Neural cell (in vitro differentiated cells): ENCODE results near the gene JDP2. TPM values are rescaled to one million over a fixed set of nuclear protein-coding genes. Genes with fewer than 3 reads are reported as not detected.

Experiments
- H2AFZ ChIP-seq: fragments of 200-600, 300-800 bp; sonication (generic), shearing (Covaris generic); 2 replicates; pipeline ENCODE4 v1.6.0; 2014; ENCODE audit warnings: low read depth, mild to moderate bottlenecking, antibody characterized with exemption, low read length, moderate library complexity
- H3F3A ChIP-seq: fragments of 200-600 bp; shearing (Covaris generic); 2 replicates; pipeline ENCODE4 v1.6.1; 2016; ENCODE audit warnings: mild to moderate bottlenecking, moderate library complexity, mixed read lengths, antibody characterized with exemption, low read length; ENCODE audit not compliant: insufficient read depth, poor library complexity, severe bottlenecking
- H3K27ac ChIP-seq: fragments of 200-600, 300-800 bp; sonication (generic), shearing (Covaris generic); 2 replicates; pipeline ENCODE4 v1.5.1; 2014; ENCODE audit warnings: mild to moderate bottlenecking, low read length, moderate library complexity
- H3K27me3 ChIP-seq: fragments of 300-800, 200-600 bp; sonication (generic), shearing (Covaris generic); 2 replicates; pipeline ENCODE4 v1.6.0; 2014; ENCODE audit warnings: mild to moderate bottlenecking, low read depth, low read length, moderate library complexity; ENCODE audit not compliant: insufficient read depth
- H3K36me3 ChIP-seq: fragments of 300-800, 200-600 bp; sonication (generic), shearing (Covaris generic); 2 replicates; pipeline ENCODE4 v1.5.1; 2014; ENCODE audit warnings: mild to moderate bottlenecking, antibody characterized with exemption, low read length, moderate library complexity; ENCODE audit not compliant: insufficient read depth
- H3K4me2 ChIP-seq: fragments of 300-800, 200-600 bp; sonication (generic), shearing (Covaris generic); 2 replicates; pipeline ENCODE4 v1.6.0; 2014; ENCODE audit warnings: mild to moderate bottlenecking, low read length
- H3K4me3 ChIP-seq: fragments of 300-800, 200-600 bp; sonication (generic), shearing (Covaris generic); 2 replicates; pipeline ENCODE4 v1.5.1; 2014; ENCODE audit warnings: mild to moderate bottlenecking, low read length, moderate library complexity
- H3K79me2 ChIP-seq: fragments of 200-600 bp; shearing (Covaris generic); replicated peaks from 2 replicates; pipeline ENCODE4 v1.6.0; 2014; ENCODE audit warnings: mild to moderate bottlenecking, low read length, moderate library complexity; ENCODE audit not compliant: insufficient read depth
- H3K9ac ChIP-seq: fragments of 300-800, 200-600 bp; sonication (generic), shearing (Covaris generic); 2 replicates; pipeline ENCODE4 v1.6.1; 2016; ENCODE audit warnings: mild to moderate bottlenecking, low read length, mixed read lengths
- H3K9me2 ChIP-seq: fragments of 200-600 bp; shearing (Covaris generic); 2 replicates; pipeline ENCODE4 v1.6.1; 2016; ENCODE audit warnings: mild to moderate bottlenecking, low read length, mixed read lengths; ENCODE audit not compliant: insufficient read depth
- H3K9me3 ChIP-seq: fragments of 200-600, 300-800 bp; sonication (generic), shearing (Covaris generic); 2 replicates; pipeline ENCODE4 v1.6.1; 2016; ENCODE audit warnings: mild to moderate bottlenecking, mixed run types, low read length, moderate library complexity, mixed read lengths
- H4K20me1 ChIP-seq: fragments of 200-600 bp; shearing (Covaris generic); 2 replicates; pipeline ENCODE4 v1.6.1; 2016; ENCODE audit warnings: mild to moderate bottlenecking, mixed run types; ENCODE audit not compliant: insufficient read depth
- EP300 ChIP-seq: fragments of 450-650 bp; conservative IDR thresholded peaks from 2 replicates; pipeline ENCODE4 v1.6.1; 2014; ENCODE audit warnings: antibody characterized with exemption, mild to moderate bottlenecking, moderate library complexity; ENCODE audit not compliant: poor library complexity, severe bottlenecking
- EZH2 ChIP-seq: fragments of 200-600, 300-800 bp; shearing (Covaris generic), sonication (generic); IDR thresholded peaks from 2 replicates; pipeline ENCODE4 v1.6.1; 2014; ENCODE audit warnings: antibody characterized with exemption, low read length, borderline replicate concordance, mild to moderate bottlenecking; ENCODE audit not compliant: insufficient read depth, poor library complexity, severe bottlenecking
- MXI1 ChIP-seq: fragments of 450-650 bp; conservative IDR thresholded peaks from 2 replicates; pipeline ENCODE4 v1.6.1; 2014; ENCODE audit warnings: antibody characterized with exemption, mild to moderate bottlenecking; ENCODE audit not compliant: poor library complexity, severe bottlenecking
- POLR2AphosphoS5 ChIP-seq: IDR thresholded peaks from 2 replicates; pipeline ENCODE4 v1.6.1; 2012
- RAD21 ChIP-seq: fragments of 450-650 bp; conservative IDR thresholded peaks from 2 replicates; pipeline ENCODE4 v1.6.1; 2014; ENCODE audit warnings: antibody characterized with exemption, mild to moderate bottlenecking, moderate library complexity
- SMC3 ChIP-seq: fragments of 450-650 bp; conservative IDR thresholded peaks from 2 replicates; pipeline ENCODE4 v1.6.1; 2014; ENCODE audit warnings: antibody characterized with exemption, mild to moderate bottlenecking, moderate library complexity; ENCODE audit not compliant: poor library complexity
- TAF1 ChIP-seq: IDR thresholded peaks from 2 replicates; pipeline ENCODE4 v1.6.1; 2012; ENCODE audit warnings: low read depth
- polyA plus RNA-seq: library from polyadenylated mRNA; depleted of rRNA; stranded (reverse); fragments of >200 nt; gene quantifications from 2 replicates; pipeline ENCODE4 v1.2.3, GENCODE V29; 2014
- TF ChIP-seq, protein P1 (sequence below): IDR thresholded peaks from 2 replicates; pipeline ENCODE4 v1.6.1; 2012; ENCODE audit warnings: borderline replicate concordance
- TF ChIP-seq, protein P2 (sequence below): fragments of 450-650 bp; IDR thresholded peaks from 2 replicates; pipeline ENCODE4 v1.5.1; 2014; ENCODE audit warnings: antibody characterized with exemption, mild to moderate bottlenecking, moderate library complexity; ENCODE audit not compliant: poor library complexity, severe bottlenecking

The JDP2 gene
- polyA plus RNA-seq, 1 donor from 2014 or later: 20.3 TPM

DNA sequence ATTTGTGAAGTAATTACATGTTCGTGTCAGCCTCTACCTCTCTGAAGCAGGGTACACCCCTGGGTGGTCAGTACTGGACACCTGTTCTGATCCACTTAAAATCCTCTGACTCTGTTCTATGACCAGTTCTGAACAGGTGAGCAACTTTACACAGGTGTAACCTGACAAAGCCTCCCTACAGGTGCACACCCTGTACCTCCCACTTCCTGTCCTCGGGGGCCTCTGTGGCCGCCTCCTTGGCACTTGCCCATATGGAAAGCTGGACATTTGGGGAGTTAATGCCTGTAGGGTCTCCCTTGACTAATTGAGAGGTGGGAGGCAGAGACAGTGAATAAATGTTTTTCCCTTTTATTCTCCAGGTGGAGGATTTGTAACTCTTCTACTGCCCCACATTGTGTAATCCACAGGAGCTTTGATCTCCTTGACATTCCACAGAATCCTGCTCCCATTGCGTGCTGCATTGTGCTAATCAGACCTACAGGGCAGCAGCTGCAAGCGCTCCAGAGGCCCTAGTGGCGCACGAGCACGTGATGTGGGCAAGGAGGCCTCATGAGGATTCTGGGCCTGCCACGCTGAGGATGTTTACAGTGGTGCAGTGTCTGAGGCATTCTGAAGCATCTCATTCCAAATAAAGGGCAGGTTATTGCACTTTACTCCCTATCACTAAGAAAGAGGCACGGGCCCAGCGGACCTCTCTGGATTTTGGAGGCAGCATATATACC lies 48.6 kb downstream of the JDP2 start:
- H2AFZ ChIP-seq: no peak overlapping the region
- H3K4me2 ChIP-seq: no peak overlapping the region
- H4K20me1 ChIP-seq: no peaks in the 10 kb centered on the region
- H3K27ac ChIP-seq: no peak overlapping the region
- H3K9me3 ChIP-seq: no peaks in the 10 kb centered on the region
- H3F3A ChIP-seq: no peaks in the 10 kb centered on the region
- no peaks in the 10 kb centered on the region for H3K79me2 ChIP-seq
- TF ChIP-seq, protein P1, sequence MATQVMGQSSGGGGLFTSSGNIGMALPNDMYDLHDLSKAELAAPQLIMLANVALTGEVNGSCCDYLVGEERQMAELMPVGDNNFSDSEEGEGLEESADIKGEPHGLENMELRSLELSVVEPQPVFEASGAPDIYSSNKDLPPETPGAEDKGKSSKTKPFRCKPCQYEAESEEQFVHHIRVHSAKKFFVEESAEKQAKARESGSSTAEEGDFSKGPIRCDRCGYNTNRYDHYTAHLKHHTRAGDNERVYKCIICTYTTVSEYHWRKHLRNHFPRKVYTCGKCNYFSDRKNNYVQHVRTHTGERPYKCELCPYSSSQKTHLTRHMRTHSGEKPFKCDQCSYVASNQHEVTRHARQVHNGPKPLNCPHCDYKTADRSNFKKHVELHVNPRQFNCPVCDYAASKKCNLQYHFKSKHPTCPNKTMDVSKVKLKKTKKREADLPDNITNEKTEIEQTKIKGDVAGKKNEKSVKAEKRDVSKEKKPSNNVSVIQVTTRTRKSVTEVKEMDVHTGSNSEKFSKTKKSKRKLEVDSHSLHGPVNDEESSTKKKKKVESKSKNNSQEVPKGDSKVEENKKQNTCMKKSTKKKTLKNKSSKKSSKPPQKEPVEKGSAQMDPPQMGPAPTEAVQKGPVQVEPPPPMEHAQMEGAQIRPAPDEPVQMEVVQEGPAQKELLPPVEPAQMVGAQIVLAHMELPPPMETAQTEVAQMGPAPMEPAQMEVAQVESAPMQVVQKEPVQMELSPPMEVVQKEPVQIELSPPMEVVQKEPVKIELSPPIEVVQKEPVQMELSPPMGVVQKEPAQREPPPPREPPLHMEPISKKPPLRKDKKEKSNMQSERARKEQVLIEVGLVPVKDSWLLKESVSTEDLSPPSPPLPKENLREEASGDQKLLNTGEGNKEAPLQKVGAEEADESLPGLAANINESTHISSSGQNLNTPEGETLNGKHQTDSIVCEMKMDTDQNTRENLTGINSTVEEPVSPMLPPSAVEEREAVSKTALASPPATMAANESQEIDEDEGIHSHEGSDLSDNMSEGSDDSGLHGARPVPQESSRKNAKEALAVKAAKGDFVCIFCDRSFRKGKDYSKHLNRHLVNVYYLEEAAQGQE: no peak
- no peak for TF ChIP-seq SMC3
- H3K27me3 ChIP-seq: no peaks in the 10 kb centered on the region
- no peaks in the 10 kb centered on the region for H3K9me2 ChIP-seq
- no peak overlapping the region for H3K4me3 ChIP-seq
- H3K36me3 ChIP-seq: no peaks in the 10 kb centered on the region
- no peak overlapping the region for H3K9ac ChIP-seq

DNA sequence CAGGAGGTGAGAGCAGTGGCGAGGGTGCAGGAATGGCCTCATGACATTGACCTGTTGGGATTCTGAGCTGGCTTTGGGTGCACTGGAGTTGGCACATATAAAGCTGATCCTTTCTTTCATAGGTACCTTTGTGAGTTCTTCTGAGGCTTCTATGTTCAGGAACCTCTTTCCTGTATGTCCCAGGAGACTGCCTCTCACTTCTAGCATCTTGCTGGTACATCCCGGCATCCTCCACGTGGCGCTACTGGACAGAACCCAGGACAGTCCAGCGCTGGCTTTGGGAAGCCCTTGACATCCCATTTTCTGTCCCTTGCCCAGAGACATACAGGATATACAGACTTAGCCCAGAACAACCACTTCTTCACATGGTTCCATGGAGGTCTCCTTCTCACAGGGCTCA lies 50.1 kb downstream of the JDP2 start:
- no peak for TF ChIP-seq EP300
- Histone ChIP-seq H2AFZ (no peak overlapping the region), H4K20me1 (no peaks in the 10 kb centered on the region), H3K79me2 (no peaks in the 10 kb centered on the region), H3K9me2 (no peaks in the 10 kb centered on the region), H3K4me3 (no peak overlapping the region), H3K36me3 (no peaks in the 10 kb centered on the region), H3K9me3 (no peaks in the 10 kb centered on the region), H3K27me3 (no peaks in the 10 kb centered on the region), H3F3A (no peaks in the 10 kb centered on the region), H3K9ac (no peak overlapping the region), H3K27ac (no peak overlapping the region), H3K4me2 (no peak overlapping the region)

DNA sequence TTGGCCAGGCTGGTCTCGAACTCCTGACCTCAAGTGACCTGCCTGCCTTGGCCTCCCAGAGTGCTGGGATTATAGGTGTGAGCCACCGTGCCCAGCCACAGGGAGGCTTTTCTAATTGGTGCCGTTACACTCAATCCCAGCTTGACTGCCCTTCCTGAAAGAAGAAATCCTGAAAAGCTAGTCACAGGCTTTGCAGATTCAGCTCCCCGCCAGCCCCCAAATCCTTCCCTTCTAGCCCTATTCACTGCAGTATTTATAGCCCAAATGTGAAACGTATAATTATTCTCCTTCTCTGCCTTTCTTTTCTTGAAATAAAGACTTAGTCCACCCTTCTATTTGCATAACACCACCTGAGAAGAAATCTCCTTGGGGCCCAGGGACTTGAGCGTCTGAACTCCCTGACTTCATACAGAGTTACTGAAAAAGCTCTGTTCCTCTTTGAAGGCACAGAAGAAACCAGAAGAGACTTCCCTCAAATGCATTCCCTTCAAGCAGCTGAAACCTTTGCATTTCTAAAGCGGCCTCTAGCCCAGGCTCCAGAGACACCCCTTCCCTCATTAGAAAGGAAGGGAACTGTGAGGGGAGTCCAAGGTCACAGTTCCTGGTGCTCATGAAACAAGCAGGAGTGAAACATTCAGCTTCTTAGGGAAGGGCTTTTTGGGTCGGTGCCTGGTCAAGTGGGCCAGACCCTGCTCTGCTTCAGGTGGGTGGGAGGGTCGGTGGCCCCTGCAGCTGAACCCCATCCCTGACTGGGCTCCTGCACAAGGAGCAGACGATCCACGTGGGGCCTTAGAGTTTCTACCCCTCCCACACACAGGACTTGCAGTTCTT lies 52.2 kb downstream of the JDP2 start:
- Histone ChIP-seq H3K79me2 (no peaks in the 10 kb centered on the region), H3K4me3 (no peak overlapping the region), H3K9ac (no peak overlapping the region), H3K4me2 (no peak overlapping the region), H3K9me3 (no peaks in the 10 kb centered on the region), H4K20me1 (no peaks in the 10 kb centered on the region), H3K27ac (no peak overlapping the region), H3F3A (no peaks in the 10 kb centered on the region), H3K27me3 (no peaks in the 10 kb centered on the region), H3K36me3 (no peaks in the 10 kb centered on the region), H2AFZ (no peak overlapping the region), H3K9me2 (no peaks in the 10 kb centered on the region)
- no peak for TF ChIP-seq SMC3
- no peak for TF ChIP-seq RAD21
- no peak for TF ChIP-seq EZH2
- TF ChIP-seq, protein P1: no peak
- TF ChIP-seq POLR2AphosphoS5: no peak
- TF ChIP-seq TAF1: no peak
- no peak for TF ChIP-seq EP300
- no peak for TF ChIP-seq MXI1
- TF ChIP-seq, protein P2, sequence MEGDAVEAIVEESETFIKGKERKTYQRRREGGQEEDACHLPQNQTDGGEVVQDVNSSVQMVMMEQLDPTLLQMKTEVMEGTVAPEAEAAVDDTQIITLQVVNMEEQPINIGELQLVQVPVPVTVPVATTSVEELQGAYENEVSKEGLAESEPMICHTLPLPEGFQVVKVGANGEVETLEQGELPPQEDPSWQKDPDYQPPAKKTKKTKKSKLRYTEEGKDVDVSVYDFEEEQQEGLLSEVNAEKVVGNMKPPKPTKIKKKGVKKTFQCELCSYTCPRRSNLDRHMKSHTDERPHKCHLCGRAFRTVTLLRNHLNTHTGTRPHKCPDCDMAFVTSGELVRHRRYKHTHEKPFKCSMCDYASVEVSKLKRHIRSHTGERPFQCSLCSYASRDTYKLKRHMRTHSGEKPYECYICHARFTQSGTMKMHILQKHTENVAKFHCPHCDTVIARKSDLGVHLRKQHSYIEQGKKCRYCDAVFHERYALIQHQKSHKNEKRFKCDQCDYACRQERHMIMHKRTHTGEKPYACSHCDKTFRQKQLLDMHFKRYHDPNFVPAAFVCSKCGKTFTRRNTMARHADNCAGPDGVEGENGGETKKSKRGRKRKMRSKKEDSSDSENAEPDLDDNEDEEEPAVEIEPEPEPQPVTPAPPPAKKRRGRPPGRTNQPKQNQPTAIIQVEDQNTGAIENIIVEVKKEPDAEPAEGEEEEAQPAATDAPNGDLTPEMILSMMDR: no peak
